ENCODE measurements around the gene SCLY.

- TF ChIP-seq, protein P1, sequence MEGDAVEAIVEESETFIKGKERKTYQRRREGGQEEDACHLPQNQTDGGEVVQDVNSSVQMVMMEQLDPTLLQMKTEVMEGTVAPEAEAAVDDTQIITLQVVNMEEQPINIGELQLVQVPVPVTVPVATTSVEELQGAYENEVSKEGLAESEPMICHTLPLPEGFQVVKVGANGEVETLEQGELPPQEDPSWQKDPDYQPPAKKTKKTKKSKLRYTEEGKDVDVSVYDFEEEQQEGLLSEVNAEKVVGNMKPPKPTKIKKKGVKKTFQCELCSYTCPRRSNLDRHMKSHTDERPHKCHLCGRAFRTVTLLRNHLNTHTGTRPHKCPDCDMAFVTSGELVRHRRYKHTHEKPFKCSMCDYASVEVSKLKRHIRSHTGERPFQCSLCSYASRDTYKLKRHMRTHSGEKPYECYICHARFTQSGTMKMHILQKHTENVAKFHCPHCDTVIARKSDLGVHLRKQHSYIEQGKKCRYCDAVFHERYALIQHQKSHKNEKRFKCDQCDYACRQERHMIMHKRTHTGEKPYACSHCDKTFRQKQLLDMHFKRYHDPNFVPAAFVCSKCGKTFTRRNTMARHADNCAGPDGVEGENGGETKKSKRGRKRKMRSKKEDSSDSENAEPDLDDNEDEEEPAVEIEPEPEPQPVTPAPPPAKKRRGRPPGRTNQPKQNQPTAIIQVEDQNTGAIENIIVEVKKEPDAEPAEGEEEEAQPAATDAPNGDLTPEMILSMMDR (IDR thresholded peaks at IDR 0.05 in 8 of 11, conservative IDR thresholded peaks at IDR 0.05 in 3 of 11): no peak
- no peak for TF ChIP-seq POLR2A (IDR thresholded peaks at IDR 0.05)
- TF ChIP-seq POLR2AphosphoS5 (IDR thresholded peaks at IDR 0.05): no peak
Observed at GRCh38 chr2:238063414-238064189, 2.8 kb downstream of the SCLY start.

Data from spleen (tissue), 7 donors.